ENCODE data around the gene HSD17B8.

- no peak for TF ChIP-seq CTCF (optimal IDR thresholded peaks at IDR 0.05 in 1 of 3, IDR thresholded peaks at IDR 0.05 in 1 of 3, conservative IDR thresholded peaks at IDR 0.05 in 1 of 3; ENCODE audit: extremely low read depth in 1 of 3, insufficient read depth in 2 of 3, low read length in 3 of 3)
- no peak for TF ChIP-seq EZH2 (IDR thresholded peaks at IDR 0.05; ENCODE audit: low read length)
These were observed 39.0 kb downstream of the HSD17B8 start for GRCh38 chr6:33243476-33243875.

Data from keratinocyte (primary cell).